ENCODE data around the gene CARD18. TPM values are rescaled to one million over a fixed set of nuclear protein-coding genes. Genes with fewer than 3 reads are reported as not detected.
"Not testable (repeated sequence)": the region's sequence is repeated elsewhere in the genome, so short reads cannot be mapped to it uniquely, and the experiment has no call there.

CARD18 gene
- polyA plus RNA-seq, 3 donors = not detected

- DNase-seq (ENCODE audit: low read depth in 3 of 3, low spot score in 2 of 3) = no peak
Measured at GRCh38 chr11:105135883-105136282, 3.7 kb downstream of the CARD18 start.

GRCh38 chr11:105132716-105133511 lies 6.7 kb downstream of the CARD18 start:
- no peak for DNase-seq (ENCODE audit: low read depth in 3 of 3, low spot score in 2 of 3)

GRCh38 chr11:105130189-105130813 lies 9.3 kb downstream of the CARD18 start:
- no peak for DNase-seq (ENCODE audit: low read depth in 3 of 3, low spot score in 2 of 3)

- DNase-seq (ENCODE audit: low read depth in 3 of 3, low spot score in 2 of 3) = no peak
Measured at GRCh38 chr11:105124756-105125155, 14.8 kb downstream of the CARD18 start.

- no peak for DNase-seq (ENCODE audit: low read depth in 3 of 3, low spot score in 2 of 3)
Measured at GRCh38 chr11:105111145-105111944, 28.2 kb downstream of the CARD18 start.

GRCh38 chr11:105110688-105111030 lies 28.9 kb downstream of the CARD18 start:
- DNase-seq (ENCODE audit: low read depth in 3 of 3, low spot score in 2 of 3) = no peak

- DNase-seq (ENCODE audit: low read depth in 3 of 3, low spot score in 2 of 3) = peak in 1 of 3 donors; percentile 3
Measured at GRCh38 chr11:105109855-105110687, 29.5 kb downstream of the CARD18 start.

- DNase-seq (ENCODE audit: low read depth in 3 of 3, low spot score in 2 of 3) = no peak
Measured at GRCh38 chr11:105109321-105109720, 30.2 kb downstream of the CARD18 start.

- no peak for DNase-seq (ENCODE audit: low read depth in 3 of 3, low spot score in 2 of 3)
Measured at GRCh38 chr11:105108247-105108646, 31.3 kb downstream of the CARD18 start.

- not testable (repeated sequence) for DNase-seq (ENCODE audit: low read depth in 3 of 3, low spot score in 2 of 3)
Measured at GRCh38 chr11:105107226-105107825, 32.2 kb downstream of the CARD18 start.

- DNase-seq (ENCODE audit: low read depth in 3 of 3, low spot score in 2 of 3) = no peak
Measured at GRCh38 chr11:105106140-105106539, 33.4 kb downstream of the CARD18 start.

GRCh38 chr11:105104292-105104691 lies 35.3 kb downstream of the CARD18 start:
- DNase-seq (ENCODE audit: low read depth in 3 of 3, low spot score in 2 of 3) = no peak

- no peak for DNase-seq (ENCODE audit: low read depth in 3 of 3, low spot score in 2 of 3)
Measured at GRCh38 chr11:105103336-105103735, 36.2 kb downstream of the CARD18 start.

GRCh38 chr11:105102079-105102581 lies 37.4 kb downstream of the CARD18 start:
- not testable (repeated sequence) for DNase-seq (ENCODE audit: low read depth in 3 of 3, low spot score in 2 of 3)

- DNase-seq (ENCODE audit: low read depth in 3 of 3, low spot score in 2 of 3) = no peak
Measured at GRCh38 chr11:105100981-105101630, 38.5 kb downstream of the CARD18 start.

- no peak for DNase-seq (ENCODE audit: low read depth in 3 of 3, low spot score in 2 of 3)
Measured at GRCh38 chr11:105100206-105100605, 39.4 kb downstream of the CARD18 start.

- DNase-seq (ENCODE audit: low read depth in 3 of 3, low spot score in 2 of 3) = not testable (repeated sequence)
Measured at GRCh38 chr11:105099594-105099993, 40.0 kb downstream of the CARD18 start.

GRCh38 chr11:105092256-105093239 lies 47.0 kb downstream of the CARD18 start:
- DNase-seq (ENCODE audit: low read depth in 3 of 3, low spot score in 2 of 3) = no peak
